IMR-90 (cell line): ENCODE measurements around the gene SNCA. TPM values are rescaled to one million over a fixed set of nuclear protein-coding genes. Genes with fewer than 3 reads are reported as not detected.

Experiments used
- ATAC-seq: fragments of 200-7000 bp; cut with Tn5 transposase; 2 replicates; pipeline ENCODE4 v1.9.1; 2020; ENCODE audit warnings: low read depth, mild to moderate bottlenecking, moderate library complexity
- BruUV-seq: library from RNA; stranded (reverse); fragments of 400-500 nt; replicated peaks from 2 replicates; lab custom pipeline; 2021; lab: Mats Ljungman, UMichigan
- CTCF ChIA-PET: fragments of 300-600 bp; formaldehyde crosslinking; extraction: SDS; loops from one replicate; lab custom pipeline; 2021; ENCODE audit warnings: antibody characterized with exemption; lab: Yijun Ruan, JAX
- POLR2A ChIA-PET: fragments of 300-600 bp; sonication (Branson Sonifier 250); formaldehyde crosslinking; loops from one replicate; lab custom pipeline; 2022; ENCODE audit warnings: antibody characterized with exemption; ENCODE audit not compliant: unreplicated experiment; lab: Charles Lee
- DNase-seq: peaks from one replicate; pipeline ENCODE4 v3.0.0; 2013
- H2AFZ ChIP-seq: replicated peaks from 2 replicates; pipeline ENCODE3; 2013; ENCODE audit warnings: low read length, mild to moderate bottlenecking; ENCODE audit not compliant: poor library complexity
- H2AK5ac ChIP-seq: 2 replicates; pipeline ENCODE4 v1.6.1; 2013; ENCODE audit warnings: low read depth, low read length, inconsistent platforms
- H2AK9ac ChIP-seq: replicated peaks from 2 replicates; pipeline ENCODE3; 2013; ENCODE audit warnings: mild to moderate bottlenecking, low read depth, low read length, moderate library complexity; ENCODE audit not compliant: poor library complexity
- H2BK120ac ChIP-seq: 2 replicates; pipeline ENCODE4 v1.6.1; 2013; ENCODE audit warnings: low read depth, low read length, inconsistent platforms
- H2BK15ac ChIP-seq: 3 replicates; pipeline ENCODE4 v1.6.1; 2013; ENCODE audit warnings: low read depth, low read length, inconsistent platforms
- H2BK20ac ChIP-seq: 2 replicates; pipeline ENCODE4 v1.6.1; 2013; ENCODE audit warnings: low read depth, mild to moderate bottlenecking, inconsistent platforms, low read length, moderate library complexity
- H2BK5ac ChIP-seq: 2 replicates; pipeline ENCODE4 v1.6.1; 2013; ENCODE audit warnings: mild to moderate bottlenecking, low read depth, low read length, inconsistent platforms; ENCODE audit not compliant: poor library complexity, severe bottlenecking
- H3K14ac ChIP-seq: replicated peaks from 2 replicates; pipeline ENCODE4 v1.6.1; 2013; ENCODE audit warnings: low read depth, low read length, inconsistent platforms
- H3K18ac ChIP-seq: 2 replicates; pipeline ENCODE4 v1.6.1; 2013; ENCODE audit warnings: low read depth, low read length, control low read depth
- H3K23ac ChIP-seq: 2 replicates; pipeline ENCODE4 v1.6.1; 2013; ENCODE audit warnings: low read depth, low read length, inconsistent platforms
- H3K27ac ChIP-seq: 2 replicates; pipeline ENCODE4 v1.5.1; 2013; ENCODE audit warnings: mild to moderate bottlenecking, control low read depth, low read length; ENCODE audit not compliant: insufficient read depth
- H3K27me3 ChIP-seq: 2 replicates; pipeline ENCODE4 v1.6.1; 2013; ENCODE audit warnings: low read length; ENCODE audit not compliant: control insufficient read depth, insufficient read depth
- H3K36me3 ChIP-seq: 2 replicates; pipeline ENCODE4 v1.6.1; 2013; ENCODE audit warnings: low read length, mixed read lengths; ENCODE audit not compliant: control insufficient read depth, insufficient read depth
- H3K4ac ChIP-seq: 2 replicates; pipeline ENCODE4 v1.6.1; 2013; ENCODE audit warnings: low read depth, low read length, inconsistent platforms
- H3K4me1 ChIP-seq: 2 replicates; pipeline ENCODE4 v1.6.1; 2013; ENCODE audit warnings: low read length, mixed read lengths; ENCODE audit not compliant: control insufficient read depth, insufficient read depth
- H3K4me2 ChIP-seq: 2 replicates; pipeline ENCODE4 v1.6.1; 2013; ENCODE audit warnings: low read depth, mild to moderate bottlenecking, control low read depth, low read length, moderate library complexity
- H3K4me3 ChIP-seq: 2 replicates; pipeline ENCODE4 v1.5.1; 2013; ENCODE audit warnings: low read depth, mild to moderate bottlenecking, control low read depth, low read length, moderate library complexity; ENCODE audit not compliant: insufficient read depth
- H3K56ac ChIP-seq: 2 replicates; pipeline ENCODE4 v1.6.1; 2013; ENCODE audit warnings: low read length, inconsistent platforms; ENCODE audit not compliant: insufficient read depth; ENCODE audit errors: extremely low read depth
- H3K79me1 ChIP-seq, 2 experiments: 2 replicates each; pipeline ENCODE4 v1.6.1; 2013; ENCODE audit warnings: low read length in 2 of 2, inconsistent platforms in 1 of 2, low read depth in 1 of 2
- H3K9ac ChIP-seq: 2 replicates; pipeline ENCODE4 v1.6.1; 2013; ENCODE audit warnings: low read depth, low read length, control low read depth
- H3K9me1 ChIP-seq: 2 replicates; pipeline ENCODE4 v1.6.1; 2013; ENCODE audit warnings: low read length, inconsistent platforms; ENCODE audit not compliant: insufficient read depth
- H3K9me3 ChIP-seq: 2 replicates; pipeline ENCODE4 v1.6.1; 2013; ENCODE audit warnings: low read length; ENCODE audit not compliant: control insufficient read depth, insufficient read depth
- H4K20me1 ChIP-seq: 2 replicates; pipeline ENCODE4 v1.6.1; 2013; ENCODE audit warnings: low read length, inconsistent platforms; ENCODE audit not compliant: insufficient read depth
- H4K5ac ChIP-seq: 2 replicates; pipeline ENCODE4 v1.6.1; 2013; ENCODE audit warnings: mild to moderate bottlenecking, low read depth, low read length, control low read depth
- H4K8ac ChIP-seq, 2 experiments: 2 replicates each; pipeline ENCODE4 v1.6.1; 2013; ENCODE audit warnings: low read depth in 2 of 2, low read length in 2 of 2, control low read depth in 1 of 2, inconsistent platforms in 1 of 2
- H4K91ac ChIP-seq: 2 replicates; pipeline ENCODE4 v1.6.1; 2013; ENCODE audit warnings: low read depth, low read length, inconsistent platforms; ENCODE audit not compliant: insufficient read depth
- BHLHE40 ChIP-seq: fragments of 150-350 bp; IDR thresholded peaks from 2 replicates; pipeline ENCODE4 v1.6.1; 2016; ENCODE audit warnings: mild to moderate bottlenecking, low read depth, low read length
- CEBPB ChIP-seq: IDR thresholded peaks from 2 replicates; pipeline ENCODE4 v1.6.1; 2012; ENCODE audit warnings: low read depth, low read length, improper control_type of control experiment
- CHD1 ChIP-seq: IDR thresholded peaks from 2 replicates; pipeline ENCODE4 v1.6.1; 2012; ENCODE audit warnings: low read depth, low read length, improper control_type of control experiment
- FOS ChIP-seq: fragments of 150-350 bp; IDR thresholded peaks from 2 replicates; pipeline ENCODE4 v1.6.1; 2016; ENCODE audit warnings: low read depth, low read length
- MAFK ChIP-seq: IDR thresholded peaks from 2 replicates; pipeline ENCODE4 v1.6.1; 2012; ENCODE audit warnings: low read depth, low read length, improper control_type of control experiment
- MAZ ChIP-seq: IDR thresholded peaks from 2 replicates; pipeline ENCODE4 v1.6.1; 2012; ENCODE audit warnings: low read depth, mild to moderate bottlenecking, low read length, improper control_type of control experiment, moderate library complexity, borderline replicate concordance
- MXI1 ChIP-seq: IDR thresholded peaks from 2 replicates; pipeline ENCODE4 v1.6.1; 2012; ENCODE audit warnings: low read depth, mild to moderate bottlenecking, low read length, moderate library complexity, borderline replicate concordance
- NFE2L2 ChIP-seq: fragments of 150-350 bp; IDR thresholded peaks from 2 replicates; pipeline ENCODE4 v1.6.1; 2016; ENCODE audit warnings: low read depth, mild to moderate bottlenecking, low read length
- POLR2A ChIP-seq: IDR thresholded peaks from 2 replicates; pipeline ENCODE4 v1.6.1; 2012; ENCODE audit warnings: mild to moderate bottlenecking, low read depth, low read length
- RCOR1 ChIP-seq: IDR thresholded peaks from 2 replicates; pipeline ENCODE4 v1.6.1; 2012; ENCODE audit warnings: mild to moderate bottlenecking, low read length, improper control_type of control experiment; ENCODE audit not compliant: insufficient replicate concordance
- RFX5 ChIP-seq: IDR thresholded peaks from 2 replicates; pipeline ENCODE4 v1.8.0; 2012; ENCODE audit warnings: low read depth, mild to moderate bottlenecking, low read length, moderate library complexity
- SMC3 ChIP-seq: fragments of 150-350 bp; IDR thresholded peaks from 2 replicates; pipeline ENCODE4 v1.6.1; 2016; ENCODE audit warnings: low read depth, mild to moderate bottlenecking, antibody characterized with exemption, low read length, moderate library complexity
- WGBS, 2 experiments: methylation state at CpG; one replicate each; pipeline versions ENCODE4 v1.1.5 to v1.1.7; 2013; ENCODE audit warnings: missing lambda C conversion rate in 2 of 2; ENCODE audit not compliant: insufficient read length in 1 of 2; ENCODE audit errors: extremely low coverage in 2 of 2; 5-methylcytosine and 5-hydroxymethylcytosine counted together
- dilution Hi-C: fragments of 300-500 bp; cut with HindIII; formaldehyde crosslinking; loops from one replicate; pipeline ENCODE4 v1.14.3; 2018; ENCODE audit warnings: low sequenced_read_pairs; ENCODE audit not compliant: unreplicated experiment
- in situ Hi-C: fragments of 300-500 bp; cut with MboI; formaldehyde crosslinking; loops from 3 replicates; pipeline ENCODE4 v1.14.3; 2019; ENCODE audit warnings: low sequenced_read_pairs, inconsistent platforms, mixed read lengths
- intact Hi-C: fragments of 100-400 bp; cut with micrococcal nuclease; formaldehyde crosslinking; loops from 2 replicates; pipeline ENCODE4 v1.10.0; 2022
- polyA plus RNA-seq, 3 experiments: library from polyadenylated mRNA; depleted of rRNA; stranded (reverse); fragments of >200 nt; gene quantifications; 2 replicates each; pipeline ENCODE4 v1.2.3, GENCODE V29; 2012; ENCODE audit warnings: low replicate concordance in 1 of 3
- total RNA-seq: library from RNA; depleted of rRNA; stranded (reverse); fragments of >200 nt; gene quantifications from 2 replicates; pipeline ENCODE4 v1.2.3, GENCODE V29; 2012
- TF ChIP-seq, protein P1 (sequence below): fragments of 150-350 bp; IDR thresholded peaks from 2 replicates; pipeline ENCODE4 v1.6.1; 2017; ENCODE audit warnings: mild to moderate bottlenecking, antibody characterized with exemption, low read length, low read depth
- TF ChIP-seq, protein P2 (sequence below): fragments of 150-350 bp; IDR thresholded peaks from 2 replicates; pipeline ENCODE4 v1.6.1; 2016; ENCODE audit warnings: low read depth, mild to moderate bottlenecking, low read length, moderate library complexity, borderline replicate concordance
- TF ChIP-seq, protein P3 (sequence below): conservative IDR thresholded peaks from 2 replicates; pipeline ENCODE4 v1.5.1; 2012; ENCODE audit warnings: mild to moderate bottlenecking, low read depth, low read length, improper control_type of control experiment

The SNCA gene
- total and polyA plus RNA-seq, 2 of the 4 experiments (the other 2 are of a cell fraction) = 0.36 to 0.46 TPM

DNA sequence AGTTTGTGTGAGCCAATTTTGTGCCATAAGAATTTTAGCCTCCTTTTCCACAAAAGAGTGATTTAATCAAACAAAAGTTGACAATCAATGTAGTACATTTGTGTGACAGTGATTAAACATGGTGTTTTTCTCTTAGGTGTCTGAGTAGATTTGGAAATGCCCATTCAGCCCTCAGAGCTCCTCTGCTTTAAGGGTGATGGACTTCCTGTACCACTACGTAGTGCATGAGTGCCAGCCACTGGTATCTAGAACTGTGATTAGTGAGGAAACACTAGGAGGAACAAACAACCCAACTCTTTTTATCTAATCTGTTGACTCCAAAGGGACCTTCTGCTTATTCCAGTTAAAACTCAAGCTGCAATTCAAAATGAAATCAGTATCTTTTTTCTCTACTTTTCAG is 151.7 kb downstream of the SNCA start:
- H3K18ac ChIP-seq = no peak overlapping the region
- no peak overlapping the region for H3K4me3 ChIP-seq
- H4K5ac ChIP-seq = no peak overlapping the region
- in situ Hi-C loops = no loop called here
- H2AK5ac ChIP-seq = no peak overlapping the region
- no peak overlapping the region for H2BK120ac ChIP-seq
- ATAC-seq (no peak), DNase-seq (no peak)
- no peak overlapping the region for H2AK9ac ChIP-seq
- H2BK5ac ChIP-seq = no peak overlapping the region
- no peaks in the 10 kb centered on the region for H4K20me1 ChIP-seq
- H3K4ac ChIP-seq = no peak overlapping the region
- intact Hi-C loops = loop anchor here (10.0 kb wide), 1 partner anchor 1730 kb away; no protein-coding TSS in a partner anchor
- dilution Hi-C loops = no loop called here
- no peak overlapping the region for H2AFZ ChIP-seq
- CTCF ChIA-PET = no interaction called here
- no peak overlapping the region for H2BK15ac ChIP-seq
- no peak overlapping the region for H2BK20ac ChIP-seq
- H3K27me3 ChIP-seq = no peaks in the 10 kb centered on the region
- H4K91ac ChIP-seq = no peak overlapping the region
- H3K56ac ChIP-seq = no peak overlapping the region
- no peak overlapping the region for H3K4me2 ChIP-seq
- no peaks in the 10 kb centered on the region for H3K79me1 ChIP-seq
- WGBS, 2 experiments = no CpG with 5 or more reads among the region's 1 CpG
- H3K4me1 ChIP-seq = no peaks in the 10 kb centered on the region
- H3K36me3 ChIP-seq = no peaks in the 10 kb centered on the region
- no peaks in the 10 kb centered on the region for H3K9me3 ChIP-seq
- no peak overlapping the region for H4K8ac ChIP-seq
- TF ChIP-seq MAZ (no peak), CEBPB (no peak), CHD1 (no peak), SMC3 (no peak), FOS (no peak), NFE2L2 (no peak), MAFK (no peak), RCOR1 (no peak), RFX5 (no peak), POLR2A (no peak), MXI1 (no peak), BHLHE40 (no peak)
- TF ChIP-seq, protein P1, sequence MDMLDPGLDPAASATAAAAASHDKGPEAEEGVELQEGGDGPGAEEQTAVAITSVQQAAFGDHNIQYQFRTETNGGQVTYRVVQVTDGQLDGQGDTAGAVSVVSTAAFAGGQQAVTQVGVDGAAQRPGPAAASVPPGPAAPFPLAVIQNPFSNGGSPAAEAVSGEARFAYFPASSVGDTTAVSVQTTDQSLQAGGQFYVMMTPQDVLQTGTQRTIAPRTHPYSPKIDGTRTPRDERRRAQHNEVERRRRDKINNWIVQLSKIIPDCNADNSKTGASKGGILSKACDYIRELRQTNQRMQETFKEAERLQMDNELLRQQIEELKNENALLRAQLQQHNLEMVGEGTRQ = no peak
- TF ChIP-seq, protein P2, sequence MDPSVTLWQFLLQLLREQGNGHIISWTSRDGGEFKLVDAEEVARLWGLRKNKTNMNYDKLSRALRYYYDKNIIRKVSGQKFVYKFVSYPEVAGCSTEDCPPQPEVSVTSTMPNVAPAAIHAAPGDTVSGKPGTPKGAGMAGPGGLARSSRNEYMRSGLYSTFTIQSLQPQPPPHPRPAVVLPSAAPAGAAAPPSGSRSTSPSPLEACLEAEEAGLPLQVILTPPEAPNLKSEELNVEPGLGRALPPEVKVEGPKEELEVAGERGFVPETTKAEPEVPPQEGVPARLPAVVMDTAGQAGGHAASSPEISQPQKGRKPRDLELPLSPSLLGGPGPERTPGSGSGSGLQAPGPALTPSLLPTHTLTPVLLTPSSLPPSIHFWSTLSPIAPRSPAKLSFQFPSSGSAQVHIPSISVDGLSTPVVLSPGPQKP = no peak
- TF ChIP-seq, protein P3, sequence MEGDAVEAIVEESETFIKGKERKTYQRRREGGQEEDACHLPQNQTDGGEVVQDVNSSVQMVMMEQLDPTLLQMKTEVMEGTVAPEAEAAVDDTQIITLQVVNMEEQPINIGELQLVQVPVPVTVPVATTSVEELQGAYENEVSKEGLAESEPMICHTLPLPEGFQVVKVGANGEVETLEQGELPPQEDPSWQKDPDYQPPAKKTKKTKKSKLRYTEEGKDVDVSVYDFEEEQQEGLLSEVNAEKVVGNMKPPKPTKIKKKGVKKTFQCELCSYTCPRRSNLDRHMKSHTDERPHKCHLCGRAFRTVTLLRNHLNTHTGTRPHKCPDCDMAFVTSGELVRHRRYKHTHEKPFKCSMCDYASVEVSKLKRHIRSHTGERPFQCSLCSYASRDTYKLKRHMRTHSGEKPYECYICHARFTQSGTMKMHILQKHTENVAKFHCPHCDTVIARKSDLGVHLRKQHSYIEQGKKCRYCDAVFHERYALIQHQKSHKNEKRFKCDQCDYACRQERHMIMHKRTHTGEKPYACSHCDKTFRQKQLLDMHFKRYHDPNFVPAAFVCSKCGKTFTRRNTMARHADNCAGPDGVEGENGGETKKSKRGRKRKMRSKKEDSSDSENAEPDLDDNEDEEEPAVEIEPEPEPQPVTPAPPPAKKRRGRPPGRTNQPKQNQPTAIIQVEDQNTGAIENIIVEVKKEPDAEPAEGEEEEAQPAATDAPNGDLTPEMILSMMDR = no peak
- no peak overlapping the region for H3K23ac ChIP-seq
- POLR2A ChIA-PET = no interaction called here
- H3K9me1 ChIP-seq = no peaks in the 10 kb centered on the region
- H3K27ac ChIP-seq = no peak overlapping the region
- no TSS peak for BruUV-seq
- H3K14ac ChIP-seq = no peak overlapping the region
- H3K9ac ChIP-seq = no peak overlapping the region
